HG03469 (cell line): ENCODE results near the gene XPO4.
"Not testable (repeated sequence)": the region's sequence is repeated elsewhere in the genome, so short reads cannot be mapped to it uniquely, and the experiment has no call there.

Source experiments
- ATAC-seq: cut with Tn5 transposase; IDR thresholded peaks from one replicate; pipeline ENCODE4 v1.9.1; 2021; ENCODE audit warnings: mild to moderate bottlenecking, moderate library complexity, moderate number of reproducible peaks; ENCODE audit not compliant: unreplicated experiment

Gene XPO4

GRCh38 chr13:20902438-20903163, at the start of gene XPO4:
XPO4 (minus strand) TSS chr13:20902746; CDS start chr13:20902738, 8 bp downstream.
- peak; percentile 87 for ATAC-seq

- not testable (repeated sequence) for ATAC-seq
Observed at GRCh38 chr13:20948001-20948400, 45.5 kb upstream of the XPO4 start.

- no peak for ATAC-seq
Observed at GRCh38 chr13:20945952-20946383, 43.4 kb upstream of the XPO4 start.

- ATAC-seq: no peak
Observed at GRCh38 chr13:20942938-20943559, 40.5 kb upstream of the XPO4 start.

- not testable (repeated sequence) for ATAC-seq
Observed at GRCh38 chr13:20940511-20940910, 38.0 kb upstream of the XPO4 start.

GRCh38 chr13:20940083-20940482, 37.5 kb upstream of the XPO4 start:
- no peak for ATAC-seq

GRCh38 chr13:20939662-20940061, 37.1 kb upstream of the XPO4 start:
- ATAC-seq: no peak

- no peak for ATAC-seq
Observed at GRCh38 chr13:20938302-20938701, 35.8 kb upstream of the XPO4 start.

- no peak for ATAC-seq
Observed at GRCh38 chr13:20927596-20928257, 25.2 kb upstream of the XPO4 start.

GRCh38 chr13:20925395-20925790, 22.8 kb upstream of the XPO4 start:
- ATAC-seq: not testable (repeated sequence)

- ATAC-seq: no peak
Observed at GRCh38 chr13:20924758-20925394, 22.3 kb upstream of the XPO4 start.

GRCh38 chr13:20923272-20923671, 20.7 kb upstream of the XPO4 start:
- no peak for ATAC-seq

- ATAC-seq: no peak
Observed at GRCh38 chr13:20921572-20921971, 19.0 kb upstream of the XPO4 start.

- ATAC-seq: not testable (repeated sequence)
Observed at GRCh38 chr13:20915676-20916075, 13.1 kb upstream of the XPO4 start.

- no peak for ATAC-seq
Observed at GRCh38 chr13:20911037-20911436, 8.5 kb upstream of the XPO4 start.

- ATAC-seq: no peak
Observed at GRCh38 chr13:20908714-20909497, 6.4 kb upstream of the XPO4 start.

GRCh38 chr13:20904908-20905307, 2.4 kb upstream of the XPO4 start:
- ATAC-seq: no peak

- ATAC-seq: no peak
Observed at GRCh38 chr13:20903164-20903475, 574 bp upstream of the XPO4 start.

GRCh38 chr13:20901668-20902437, 693 bp downstream of the XPO4 start:
- peak; percentile 13 for ATAC-seq

- ATAC-seq: no peak
Observed at GRCh38 chr13:20894245-20894644, 8.3 kb downstream of the XPO4 start.
